DOHH2 (cell line): Measurements from ENCODE around the gene COL25A1.

ENCODE experiments used
- EZH2phosphoT487 ChIP-seq: fragments of 200-600 bp; sonication (generic); IDR thresholded peaks from 2 replicates; pipeline ENCODE4 v1.6.1; 2017; ENCODE audit warnings: borderline replicate concordance, mild to moderate bottlenecking, antibody characterized with exemption, low read length, moderate library complexity, mixed read lengths
- TF ChIP-seq, protein P1 (sequence below): fragments of 200-600 bp; sonication (generic); IDR thresholded peaks from one replicate; pipeline ENCODE4 v1.5.1; 2014; ENCODE audit warnings: antibody characterized with exemption, mild to moderate bottlenecking, low read depth, low read length; ENCODE audit not compliant: poor library complexity, severe bottlenecking

DNA sequence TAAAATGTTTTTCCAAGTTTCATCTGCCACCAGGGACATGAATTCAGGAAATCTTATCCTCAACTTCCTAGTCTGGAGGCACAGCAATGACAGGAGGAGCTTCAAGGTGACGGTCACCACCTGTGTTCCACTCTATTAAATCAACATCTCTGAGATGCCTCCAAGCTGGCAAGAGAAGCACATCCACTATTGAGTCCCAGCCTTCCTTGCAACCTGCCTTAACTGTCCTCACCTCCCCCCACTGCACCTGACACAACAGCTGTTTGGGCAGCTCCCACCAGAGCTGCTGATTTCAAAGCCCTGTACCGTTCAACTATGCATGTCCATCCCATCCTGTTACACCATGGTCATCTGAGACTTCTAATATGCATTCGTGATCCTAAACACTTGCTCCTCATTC is 123.4 kb downstream of the COL25A1 start:
- TF ChIP-seq, protein P1, sequence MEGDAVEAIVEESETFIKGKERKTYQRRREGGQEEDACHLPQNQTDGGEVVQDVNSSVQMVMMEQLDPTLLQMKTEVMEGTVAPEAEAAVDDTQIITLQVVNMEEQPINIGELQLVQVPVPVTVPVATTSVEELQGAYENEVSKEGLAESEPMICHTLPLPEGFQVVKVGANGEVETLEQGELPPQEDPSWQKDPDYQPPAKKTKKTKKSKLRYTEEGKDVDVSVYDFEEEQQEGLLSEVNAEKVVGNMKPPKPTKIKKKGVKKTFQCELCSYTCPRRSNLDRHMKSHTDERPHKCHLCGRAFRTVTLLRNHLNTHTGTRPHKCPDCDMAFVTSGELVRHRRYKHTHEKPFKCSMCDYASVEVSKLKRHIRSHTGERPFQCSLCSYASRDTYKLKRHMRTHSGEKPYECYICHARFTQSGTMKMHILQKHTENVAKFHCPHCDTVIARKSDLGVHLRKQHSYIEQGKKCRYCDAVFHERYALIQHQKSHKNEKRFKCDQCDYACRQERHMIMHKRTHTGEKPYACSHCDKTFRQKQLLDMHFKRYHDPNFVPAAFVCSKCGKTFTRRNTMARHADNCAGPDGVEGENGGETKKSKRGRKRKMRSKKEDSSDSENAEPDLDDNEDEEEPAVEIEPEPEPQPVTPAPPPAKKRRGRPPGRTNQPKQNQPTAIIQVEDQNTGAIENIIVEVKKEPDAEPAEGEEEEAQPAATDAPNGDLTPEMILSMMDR = no peak
- no peak for TF ChIP-seq EZH2phosphoT487
